Stimulated activated memory B cell treated with anti-CD40 and anti-IgM and Interleukin-4, amounts not matched to agents 10 μg/mL and 1 μg/mL and 100 μg/mL, for 72 hours (primary cell): ENCODE results near the gene DEFB113.
"Not testable (repeated sequence)": the region's sequence is repeated elsewhere in the genome, so short reads cannot be mapped to it uniquely, and the experiment has no call there.

Source experiments
- ATAC-seq: fragments of 150-1000 bp; cut with Tn5 transposase; 2 replicates; pipeline ENCODE4 v1.10.0; 2021
- H3K27ac Mint-ChIP-seq: one replicate; pipeline ENCODE4 v1.8.0; 2022; ENCODE audit warnings: mild to moderate bottlenecking, mixed read lengths
- H3K27me3 Mint-ChIP-seq: one replicate; pipeline ENCODE4 v1.8.0; 2022; ENCODE audit warnings: mixed read lengths
- H3K36me3 Mint-ChIP-seq: one replicate; pipeline ENCODE4 v1.8.0; 2022; ENCODE audit warnings: mixed read lengths
- H3K4me1 Mint-ChIP-seq: one replicate; pipeline ENCODE4 v1.8.0; 2022; ENCODE audit warnings: mixed read lengths
- H3K4me3 Mint-ChIP-seq: one replicate; pipeline ENCODE4 v1.8.0; 2022; ENCODE audit warnings: mild to moderate bottlenecking, moderate library complexity, mixed read lengths
- H3K9me3 Mint-ChIP-seq: one replicate; pipeline ENCODE4 v1.8.0; 2022; ENCODE audit warnings: mixed read lengths

DEFB113 gene

GRCh38 chr6:49951926-49952325, 17.5 kb downstream of the DEFB113 start:
- H3K4me1 Mint-ChIP-seq = no peaks in the 10 kb centered on the region
- ATAC-seq = no peak
- no peak overlapping the region for H3K27ac Mint-ChIP-seq
- H3K4me3 Mint-ChIP-seq = no peak overlapping the region
- H3K9me3 Mint-ChIP-seq = peaks cover 7% of the 10 kb centered on the region
- no peaks in the 10 kb centered on the region for H3K36me3 Mint-ChIP-seq
- no peaks in the 10 kb centered on the region for H3K27me3 Mint-ChIP-seq

GRCh38 chr6:49950415-49950751, 19.0 kb downstream of the DEFB113 start:
- H3K27me3 Mint-ChIP-seq = no peaks in the 10 kb centered on the region
- H3K27ac Mint-ChIP-seq = no peak overlapping the region
- H3K4me1 Mint-ChIP-seq = no peaks in the 10 kb centered on the region
- H3K4me3 Mint-ChIP-seq = no peak overlapping the region
- no peak for ATAC-seq
- H3K36me3 Mint-ChIP-seq = no peaks in the 10 kb centered on the region
- peaks cover 5% of the 10 kb centered on the region for H3K9me3 Mint-ChIP-seq

- no peak overlapping the region for H3K27ac Mint-ChIP-seq
- no peaks in the 10 kb centered on the region for H3K4me1 Mint-ChIP-seq
- ATAC-seq = no peak
- H3K4me3 Mint-ChIP-seq = no peak overlapping the region
- no peaks in the 10 kb centered on the region for H3K27me3 Mint-ChIP-seq
- H3K9me3 Mint-ChIP-seq = peaks cover 7% of the 10 kb centered on the region
- no peaks in the 10 kb centered on the region for H3K36me3 Mint-ChIP-seq
Measured at GRCh38 chr6:49949062-49949461, 20.4 kb downstream of the DEFB113 start.

GRCh38 chr6:49946835-49947234, 22.6 kb downstream of the DEFB113 start:
- ATAC-seq = no peak
- H3K27me3 Mint-ChIP-seq = no peaks in the 10 kb centered on the region
- H3K9me3 Mint-ChIP-seq = peaks cover 8% of the 10 kb centered on the region
- H3K36me3 Mint-ChIP-seq = no peaks in the 10 kb centered on the region
- H3K27ac Mint-ChIP-seq = no peak overlapping the region
- no peaks in the 10 kb centered on the region for H3K4me1 Mint-ChIP-seq
- no peak overlapping the region for H3K4me3 Mint-ChIP-seq

- ATAC-seq, H3K4me1 Mint-ChIP-seq, H3K9me3 Mint-ChIP-seq, H3K27me3 Mint-ChIP-seq, H3K4me3 Mint-ChIP-seq, H3K36me3 Mint-ChIP-seq, H3K27ac Mint-ChIP-seq: not testable (repeated sequence)
Measured at GRCh38 chr6:49944068-49944467, 25.4 kb downstream of the DEFB113 start.

- Mint-ChIP-seq H3K9me3 (peaks cover 6% of the 10 kb centered on the region), H3K27ac (no peak overlapping the region), H3K4me1 (no peaks in the 10 kb centered on the region), H3K27me3 (no peaks in the 10 kb centered on the region), H3K36me3 (no peaks in the 10 kb centered on the region), H3K4me3 (no peak overlapping the region)
- no peak for ATAC-seq
Measured at GRCh38 chr6:49939993-49940498, 29.4 kb downstream of the DEFB113 start.

- H3K9me3 Mint-ChIP-seq = no peaks in the 10 kb centered on the region
- no peaks in the 10 kb centered on the region for H3K36me3 Mint-ChIP-seq
- no peaks in the 10 kb centered on the region for H3K27me3 Mint-ChIP-seq
- no peaks in the 10 kb centered on the region for H3K4me1 Mint-ChIP-seq
- H3K4me3 Mint-ChIP-seq = no peak overlapping the region
- no peak overlapping the region for H3K27ac Mint-ChIP-seq
- ATAC-seq = no peak
Measured at GRCh38 chr6:49937811-49938210, 31.6 kb downstream of the DEFB113 start.

GRCh38 chr6:49937017-49937416, 32.4 kb downstream of the DEFB113 start:
- ATAC-seq = no peak
- Mint-ChIP-seq H3K36me3 (no peaks in the 10 kb centered on the region), H3K27me3 (no peaks in the 10 kb centered on the region), H3K27ac (no peak overlapping the region), H3K4me1 (no peaks in the 10 kb centered on the region), H3K4me3 (no peak overlapping the region), H3K9me3 (no peaks in the 10 kb centered on the region)

GRCh38 chr6:49935387-49935786, 34.0 kb downstream of the DEFB113 start:
- Mint-ChIP-seq H3K4me1 (no peaks in the 10 kb centered on the region), H3K27me3 (no peaks in the 10 kb centered on the region), H3K27ac (no peak overlapping the region), H3K36me3 (no peaks in the 10 kb centered on the region), H3K9me3 (peaks cover 2% of the 10 kb centered on the region), H3K4me3 (no peak overlapping the region)
- no peak for ATAC-seq

- Mint-ChIP-seq H3K27me3 (no peaks in the 10 kb centered on the region), H3K4me1 (no peaks in the 10 kb centered on the region), H3K27ac (no peak overlapping the region), H3K9me3 (peaks cover 2% of the 10 kb centered on the region), H3K4me3 (no peak overlapping the region), H3K36me3 (no peaks in the 10 kb centered on the region)
- ATAC-seq = no peak
Measured at GRCh38 chr6:49934770-49935169, 34.7 kb downstream of the DEFB113 start.

GRCh38 chr6:49933526-49933925, 35.9 kb downstream of the DEFB113 start:
- Mint-ChIP-seq H3K4me3 (no peak overlapping the region), H3K9me3 (peaks cover 2% of the 10 kb centered on the region), H3K27me3 (no peaks in the 10 kb centered on the region), H3K36me3 (no peaks in the 10 kb centered on the region), H3K27ac (no peak overlapping the region), H3K4me1 (no peaks in the 10 kb centered on the region)
- ATAC-seq = peak; percentile 24

- no peak for ATAC-seq
- H3K9me3 Mint-ChIP-seq = peaks cover 5% of the 10 kb centered on the region
- no peak overlapping the region for H3K4me3 Mint-ChIP-seq
- H3K27me3 Mint-ChIP-seq = no peaks in the 10 kb centered on the region
- no peaks in the 10 kb centered on the region for H3K4me1 Mint-ChIP-seq
- no peaks in the 10 kb centered on the region for H3K36me3 Mint-ChIP-seq
- no peak overlapping the region for H3K27ac Mint-ChIP-seq
Measured at GRCh38 chr6:49929340-49929739, 40.1 kb downstream of the DEFB113 start.

GRCh38 chr6:49923826-49924225, 45.6 kb downstream of the DEFB113 start:
- Mint-ChIP-seq H3K27ac (no peak overlapping the region), H3K9me3 (peaks cover 3% of the 10 kb centered on the region), H3K4me1 (no peaks in the 10 kb centered on the region), H3K27me3 (no peaks in the 10 kb centered on the region), H3K36me3 (no peaks in the 10 kb centered on the region), H3K4me3 (no peak overlapping the region)
- ATAC-seq = no peak

GRCh38 chr6:49919935-49920644, 49.3 kb downstream of the DEFB113 start:
- Mint-ChIP-seq H3K36me3 (no peaks in the 10 kb centered on the region), H3K27ac (no peak overlapping the region), H3K9me3 (peaks cover 3% of the 10 kb centered on the region), H3K4me3 (no peak overlapping the region), H3K4me1 (no peaks in the 10 kb centered on the region), H3K27me3 (no peaks in the 10 kb centered on the region)
- ATAC-seq = no peak

- Mint-ChIP-seq H3K4me3 (no peak overlapping the region), H3K9me3 (peaks cover 3% of the 10 kb centered on the region), H3K27ac (no peak overlapping the region), H3K27me3 (no peaks in the 10 kb centered on the region), H3K4me1 (no peaks in the 10 kb centered on the region), H3K36me3 (no peaks in the 10 kb centered on the region)
- ATAC-seq = no peak
Measured at GRCh38 chr6:49919261-49919660, 50.2 kb downstream of the DEFB113 start.

- H3K4me3 Mint-ChIP-seq = no peak overlapping the region
- no peaks in the 10 kb centered on the region for H3K36me3 Mint-ChIP-seq
- no peak overlapping the region for H3K27ac Mint-ChIP-seq
- no peaks in the 10 kb centered on the region for H3K27me3 Mint-ChIP-seq
- H3K4me1 Mint-ChIP-seq = no peaks in the 10 kb centered on the region
- peaks cover 3% of the 10 kb centered on the region for H3K9me3 Mint-ChIP-seq
- no peak for ATAC-seq
Measured at GRCh38 chr6:49918787-49919186, 50.6 kb downstream of the DEFB113 start.
